Left lung (tissue), 10 donors: ENCODE data around the gene MAP3K4. TPM values are rescaled to one million over a fixed set of nuclear protein-coding genes. Genes with fewer than 3 reads are reported as not detected.

Source experiments
- ATAC-seq: fragments of 200-7000 bp; cut with Tn5 transposase; one replicate; pipeline ENCODE4 v1.9.1; 2020; ENCODE audit warnings: moderate library complexity
- DNase-seq, 4 donors: peaks; one replicate each; pipeline ENCODE4 v3.0.0-alpha.2; 2013 to 2020
- H3K27ac ChIP-seq, 2 donors: fragments of 200-600 bp; sonication (generic) in 1 of 2; one replicate each; pipeline versions ENCODE4 v1.5.0 to v1.8.0; 2020 to 2021
- H3K27me3 ChIP-seq, 2 donors: fragments of 200-600 bp; sonication (generic) in 1 of 2; one replicate each; pipeline versions ENCODE4 v1.5.0 to v1.8.0; 2020 to 2021
- H3K36me3 ChIP-seq, 2 donors: fragments of 200-600 bp; sonication (generic) in 1 of 2; one replicate each; pipeline versions ENCODE4 v1.5.0 to v1.8.0; 2020 to 2021
- H3K4me1 ChIP-seq, 2 donors: fragments of 200-600 bp; one replicate each; pipeline ENCODE4 v1.8.0; 2021
- H3K4me3 ChIP-seq, 2 donors: fragments of 200-600 bp; sonication (generic) in 1 of 2; one replicate each; pipeline versions ENCODE4 v1.5.0 to v1.8.0; 2020 to 2021; ENCODE audit warnings: mild to moderate bottlenecking in 1 of 2
- H3K9me3 ChIP-seq, 2 donors: fragments of 200-600 bp; sonication (generic) in 1 of 2; one replicate each; pipeline versions ENCODE4 v1.5.0 to v1.8.0; 2020 to 2021
- CTCF ChIP-seq, 2 donors: fragments of 200-600 bp; sonication (generic) in 1 of 2; IDR thresholded peaks; one replicate each; pipeline versions ENCODE4 v1.5.0 to v1.8.0; 2021; ENCODE audit warnings: antibody characterized with exemption in 2 of 2
- intact Hi-C, 2 donors: fragments of 100-400 bp; cut with DNase I; formaldehyde crosslinking; loops; one replicate each; pipeline versions ENCODE4 v1.11.2 to v1.14.2; 2022
- polyA plus RNA-seq, 6 donors: library from polyadenylated mRNA; unstranded; fragments of 120-200 nt; gene quantifications; one replicate each; pipeline ENCODE4 v1.2.1, GENCODE V29; 2013; ENCODE audit not compliant: insufficient read length in 6 of 6
- total RNA-seq, 2 donors: library from RNA; stranded (reverse); fragmentation: NEBNext Ultra II Directional; extraction: Animal tissue kit (Norgen Biotek cat#: 25700); gene quantifications; one replicate each; pipeline ENCODE4 v1.2.1, GENCODE V29; 2021
- donor health status: DM: no; HTN: yes; CAD: no.
- donor health status: DM: no; HTN: no; CAD: no.

MAP3K4 gene
- total and polyA plus RNA-seq, 8 donors: 35.6 to 51.8 (median 45.8) TPM

- no peaks in the 10 kb centered on the region for H3K4me1 ChIP-seq
- DNase-seq (no peak), ATAC-seq (no peak)
- H3K27ac ChIP-seq: no peak overlapping the region
- no peak overlapping the region for H3K4me3 ChIP-seq
- intact Hi-C loops: no loop called here
- H3K36me3 ChIP-seq: peaks cover 0 to 45% of the 10 kb centered on the region in 2 donors
- no peaks in the 10 kb centered on the region for H3K9me3 ChIP-seq
- no peak for TF ChIP-seq CTCF (IDR thresholded peaks at IDR 0.05)
- H3K27me3 ChIP-seq: no peaks in the 10 kb centered on the region
These were observed 149.6 kb downstream of the MAP3K4 start for GRCh38 chr6:161141173-161141572.

- H3K27me3 ChIP-seq: no peaks in the 10 kb centered on the region
- H3K9me3 ChIP-seq: no peaks in the 10 kb centered on the region
- H3K4me1 ChIP-seq: no peaks in the 10 kb centered on the region
- DNase-seq (no peak), ATAC-seq (no peak)
- intact Hi-C loops: no loop called here
- H3K4me3 ChIP-seq: no peak overlapping the region
- H3K27ac ChIP-seq: no peak overlapping the region
- H3K36me3 ChIP-seq: peaks cover 0 to 42% of the 10 kb centered on the region in 2 donors
- TF ChIP-seq CTCF (IDR thresholded peaks at IDR 0.05): no peak
These were observed 151.4 kb downstream of the MAP3K4 start for GRCh38 chr6:161142957-161143296.

DNA sequence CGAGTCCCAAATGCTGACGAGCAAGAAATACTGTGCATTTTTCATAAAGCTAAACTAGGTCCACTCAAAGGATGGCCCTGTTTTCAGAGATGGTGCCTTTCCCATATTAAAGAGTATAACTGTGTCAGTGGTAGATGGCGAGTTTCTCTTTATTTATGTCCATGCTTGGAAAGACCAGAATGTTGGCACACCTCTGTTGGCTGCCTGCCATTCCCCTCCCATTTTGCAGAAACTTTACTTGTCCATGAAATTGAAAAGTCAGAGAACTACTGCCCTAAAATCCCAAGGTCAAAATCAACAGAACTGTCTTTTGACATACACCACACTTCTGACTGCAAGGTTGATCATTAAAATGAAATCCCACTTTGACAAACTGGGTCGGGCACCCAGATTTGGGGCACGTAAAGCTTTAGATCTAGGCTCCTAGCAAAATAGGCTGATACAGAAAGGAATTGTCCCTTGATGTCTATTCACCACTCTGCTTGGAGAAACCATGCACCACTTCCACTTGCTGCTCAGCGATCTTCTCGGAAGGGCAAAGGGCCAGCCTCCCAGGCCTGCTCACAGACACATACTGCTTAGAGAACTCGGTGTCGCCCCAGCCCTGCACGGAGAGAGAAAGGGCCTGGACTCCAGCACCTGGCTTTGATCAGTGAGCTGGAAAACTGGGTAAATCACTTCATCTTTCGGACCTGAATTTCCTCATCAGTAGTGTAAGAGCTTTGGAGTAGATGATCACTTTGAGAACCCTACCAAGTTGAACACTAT is 152.3 kb downstream of the MAP3K4 start:
- H3K9me3 ChIP-seq: no peaks in the 10 kb centered on the region
- ATAC-seq (no peak), DNase-seq (no peak)
- intact Hi-C loops: no loop called here
- H3K4me3 ChIP-seq: no peak overlapping the region
- peaks cover 0 to 44% of the 10 kb centered on the region in 2 donors for H3K36me3 ChIP-seq
- no peak for TF ChIP-seq CTCF (IDR thresholded peaks at IDR 0.05)
- no peaks in the 10 kb centered on the region for H3K4me1 ChIP-seq
- H3K27me3 ChIP-seq: no peaks in the 10 kb centered on the region
- H3K27ac ChIP-seq: no peak overlapping the region

- TF ChIP-seq CTCF (IDR thresholded peaks at IDR 0.05): no peak
- intact Hi-C loops: no loop called here
- H3K27ac ChIP-seq: no peak overlapping the region
These were observed 158.6 kb downstream of the MAP3K4 start for GRCh38 chr6:161150136-161150535.

GRCh38 chr6:161150566-161150965 is 159.0 kb downstream of the MAP3K4 start:
- no peak for TF ChIP-seq CTCF (IDR thresholded peaks at IDR 0.05)
- no peak overlapping the region for H3K27ac ChIP-seq
- peaks cover 0 to 57% of the 10 kb centered on the region in 2 donors for H3K36me3 ChIP-seq
- ATAC-seq (no peak), DNase-seq (no peak)
- H3K9me3 ChIP-seq: no peaks in the 10 kb centered on the region
- intact Hi-C loops: no loop called here
- no peaks in the 10 kb centered on the region for H3K27me3 ChIP-seq
- no peaks in the 10 kb centered on the region for H3K4me1 ChIP-seq
- H3K4me3 ChIP-seq: no peak overlapping the region

More at GRCh38 chr6:161150136-161150535, 158.6 kb downstream of the MAP3K4 start:
- Histone ChIP-seq H3K27me3 (no peaks in the 10 kb centered on the region), H3K4me3 (no peak overlapping the region), H3K4me1 (no peaks in the 10 kb centered on the region), H3K9me3 (no peaks in the 10 kb centered on the region), H3K36me3 (peaks cover 0 to 57% of the 10 kb centered on the region in 2 donors)
- ATAC-seq (no peak), DNase-seq (no peak)
